AG08395 (cell line): ENCODE data around the gene PDXDC1.
A peak's percentile ranks its signal among the peaks of the same experiment; 100 is the strongest.
"Not testable (repeated sequence)": the region's sequence is repeated elsewhere in the genome, so short reads cannot be mapped to it uniquely, and the experiment has no call there.

ENCODE experiments used
- DNase-seq: peaks from one replicate; pipeline ENCODE4 v3.0.0; 2012; ENCODE audit warnings: mixed read lengths, low spot score

PDXDC1 gene

GRCh38 chr16:15154650-15155562 is 180.1 kb downstream of the PDXDC1 start:
- DNase-seq: peak; percentile 75

GRCh38 chr16:15157644-15158043 is 182.8 kb downstream of the PDXDC1 start:
- DNase-seq: not testable (repeated sequence)

GRCh38 chr16:15159671-15160070 is 184.8 kb downstream of the PDXDC1 start:
- not testable (repeated sequence) for DNase-seq

DNA sequence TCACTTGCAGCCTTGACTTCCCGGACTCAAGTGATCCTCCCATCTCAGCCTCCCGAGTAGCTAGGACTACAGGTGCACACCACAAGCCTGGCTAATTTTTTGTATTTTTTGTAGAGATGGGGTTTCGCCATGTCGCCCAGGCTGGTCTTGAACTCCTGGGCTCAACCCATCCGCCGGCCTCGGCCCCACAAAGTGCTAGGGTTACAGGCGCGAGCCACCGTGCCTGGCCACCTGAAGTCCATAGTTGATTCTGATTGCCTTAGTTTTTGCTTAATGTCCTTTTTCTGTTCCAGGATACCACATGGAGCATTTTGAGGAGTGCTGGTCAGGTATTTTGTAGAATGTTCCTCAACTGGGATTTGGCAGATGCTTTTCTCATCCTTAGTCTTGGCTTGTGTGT is 185.7 kb downstream of the PDXDC1 start:
- DNase-seq: not testable (repeated sequence)

GRCh38 chr16:15163055-15163454 is 188.2 kb downstream of the PDXDC1 start:
- not testable (repeated sequence) for DNase-seq

GRCh38 chr16:15166177-15166576 is 191.4 kb downstream of the PDXDC1 start:
- not testable (repeated sequence) for DNase-seq

GRCh38 chr16:15168303-15168702 is 193.5 kb downstream of the PDXDC1 start:
- not testable (repeated sequence) for DNase-seq

DNA sequence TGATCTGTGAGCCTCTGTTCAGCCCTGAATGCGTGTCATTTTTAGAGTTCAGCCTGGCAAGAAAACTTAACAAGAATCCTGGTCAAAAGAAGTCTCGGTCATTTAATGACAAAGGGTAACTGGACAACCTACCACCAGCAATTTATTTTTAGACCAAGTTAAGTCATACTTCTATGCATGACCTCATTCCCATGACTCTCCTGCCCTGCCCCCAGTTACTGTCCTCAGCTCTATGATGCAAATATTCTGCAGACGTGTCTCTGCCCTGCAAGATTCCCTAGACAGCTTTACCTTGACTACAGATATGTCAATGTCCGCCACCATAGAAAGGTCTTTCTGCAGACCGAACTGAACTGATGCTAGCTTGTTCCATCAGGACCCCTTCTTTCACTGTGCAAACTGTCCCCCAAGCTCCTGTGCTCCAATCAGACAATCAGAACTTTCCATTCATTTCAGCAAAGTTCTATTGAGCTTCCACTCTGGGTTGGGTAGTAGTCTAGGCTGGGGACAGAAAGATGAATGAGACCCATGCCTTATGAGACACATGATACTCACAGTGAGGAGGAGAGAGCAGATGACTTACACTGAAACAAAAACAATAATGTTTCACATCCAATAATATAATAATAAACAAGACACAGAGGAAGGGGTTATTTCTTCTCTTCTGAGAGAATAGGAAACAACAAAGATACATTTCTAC is 194.3 kb downstream of the PDXDC1 start:
- DNase-seq: not testable (repeated sequence)

GRCh38 chr16:15179909-15180308 is 205.1 kb downstream of the PDXDC1 start:
- DNase-seq: not testable (repeated sequence)

DNA sequence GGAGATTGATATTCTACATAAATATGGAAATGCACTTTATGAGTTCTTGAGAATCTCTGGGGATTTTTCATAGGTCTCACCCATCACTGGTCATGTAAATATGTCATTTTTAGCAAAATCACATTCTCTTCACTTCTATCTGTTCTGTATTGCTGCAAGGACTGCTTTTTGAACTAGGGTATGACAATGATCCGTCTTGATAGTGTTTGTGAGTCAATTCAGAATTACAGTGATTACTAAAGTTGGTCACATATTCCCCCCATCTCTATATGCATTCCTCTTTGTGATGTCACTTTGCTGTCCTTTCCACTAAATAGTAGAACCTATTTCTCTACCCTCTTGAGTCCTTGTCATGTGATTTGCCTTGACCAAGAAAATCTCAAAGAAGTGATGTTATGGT is 206.1 kb downstream of the PDXDC1 start:
- not testable (repeated sequence) for DNase-seq

- DNase-seq: not testable (repeated sequence)
Measured at GRCh38 chr16:15184000-15184399, 209.2 kb downstream of the PDXDC1 start.
